AG10803 (cell line): ENCODE measurements around the gene DNTTIP2.

Source experiments
- DNase-seq: peaks from one replicate; pipeline ENCODE4 v3.0.0; 2010; ENCODE audit warnings: low read depth
- H3K4me3 ChIP-seq: 2 replicates; pipeline ENCODE4 v1.5.1; 2011; ENCODE audit warnings: mild to moderate bottlenecking, low read length, control low read depth
- TF ChIP-seq, protein P1 (sequence below): conservative IDR thresholded peaks from 2 replicates; pipeline ENCODE4 v1.5.1; 2011; ENCODE audit warnings: mild to moderate bottlenecking, low read length, control low read depth, inconsistent platforms

DNTTIP2 gene

DNA sequence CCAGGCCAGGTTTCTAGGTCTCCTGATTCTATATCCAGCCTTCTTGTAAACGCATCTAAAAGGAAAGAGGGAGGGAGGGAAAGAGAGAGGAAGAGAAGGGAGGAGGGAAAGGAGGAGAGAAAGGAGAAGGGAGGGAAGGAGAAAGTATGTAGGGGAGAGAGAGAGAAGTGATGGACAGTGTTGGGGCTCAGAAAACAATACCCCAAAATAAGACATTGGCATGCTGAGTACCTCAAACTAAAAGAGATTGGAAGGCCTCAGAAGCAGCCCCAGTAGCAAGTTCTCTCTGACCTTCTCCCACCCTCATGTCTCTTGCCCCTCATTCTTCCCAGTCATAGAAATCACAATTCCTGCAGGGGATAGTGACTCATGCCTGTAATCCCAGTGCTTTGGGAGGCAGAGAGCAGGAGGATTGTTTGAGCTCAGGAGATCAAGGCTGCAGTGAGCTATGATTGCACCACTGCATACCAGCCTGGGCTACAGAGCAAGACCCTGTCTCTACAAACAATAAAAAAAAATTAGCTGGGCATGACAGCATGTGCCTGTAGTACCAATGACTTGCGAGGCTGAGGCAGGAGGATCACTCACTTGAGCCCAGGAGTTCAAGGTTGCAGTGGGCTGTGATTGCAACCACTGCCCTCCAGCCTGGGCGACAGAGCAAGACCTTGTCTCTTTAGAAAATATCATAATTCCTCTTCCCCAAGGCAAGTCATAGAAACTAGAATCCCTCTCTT is 51.2 kb downstream of the DNTTIP2 start:
- H3K4me3 ChIP-seq = no peak overlapping the region
- peak; percentile 46 for DNase-seq
- TF ChIP-seq, protein P1, sequence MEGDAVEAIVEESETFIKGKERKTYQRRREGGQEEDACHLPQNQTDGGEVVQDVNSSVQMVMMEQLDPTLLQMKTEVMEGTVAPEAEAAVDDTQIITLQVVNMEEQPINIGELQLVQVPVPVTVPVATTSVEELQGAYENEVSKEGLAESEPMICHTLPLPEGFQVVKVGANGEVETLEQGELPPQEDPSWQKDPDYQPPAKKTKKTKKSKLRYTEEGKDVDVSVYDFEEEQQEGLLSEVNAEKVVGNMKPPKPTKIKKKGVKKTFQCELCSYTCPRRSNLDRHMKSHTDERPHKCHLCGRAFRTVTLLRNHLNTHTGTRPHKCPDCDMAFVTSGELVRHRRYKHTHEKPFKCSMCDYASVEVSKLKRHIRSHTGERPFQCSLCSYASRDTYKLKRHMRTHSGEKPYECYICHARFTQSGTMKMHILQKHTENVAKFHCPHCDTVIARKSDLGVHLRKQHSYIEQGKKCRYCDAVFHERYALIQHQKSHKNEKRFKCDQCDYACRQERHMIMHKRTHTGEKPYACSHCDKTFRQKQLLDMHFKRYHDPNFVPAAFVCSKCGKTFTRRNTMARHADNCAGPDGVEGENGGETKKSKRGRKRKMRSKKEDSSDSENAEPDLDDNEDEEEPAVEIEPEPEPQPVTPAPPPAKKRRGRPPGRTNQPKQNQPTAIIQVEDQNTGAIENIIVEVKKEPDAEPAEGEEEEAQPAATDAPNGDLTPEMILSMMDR = no peak

DNA sequence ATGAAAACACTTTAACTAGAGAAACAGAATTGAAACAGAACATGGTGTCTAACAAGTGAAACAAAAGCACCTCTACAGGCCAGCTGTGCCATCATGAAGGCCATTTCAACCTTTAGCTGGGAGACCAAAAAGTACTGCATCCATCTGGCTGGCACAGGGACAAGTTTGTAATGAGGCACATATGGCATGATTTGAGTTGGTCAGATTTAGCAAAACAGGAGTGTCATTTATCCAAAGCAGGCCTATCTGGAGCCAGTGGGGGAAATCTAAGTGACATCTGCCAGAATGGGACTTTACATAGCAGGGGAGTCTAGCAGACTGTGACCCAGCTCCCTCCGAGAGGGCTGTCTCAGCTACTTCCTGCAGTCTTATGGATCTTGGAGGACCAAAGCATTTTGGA is 51.9 kb downstream of the DNTTIP2 start:
- no peak overlapping the region for H3K4me3 ChIP-seq
- TF ChIP-seq, protein P1 = no peak
- DNase-seq = peak; percentile 65

DNA sequence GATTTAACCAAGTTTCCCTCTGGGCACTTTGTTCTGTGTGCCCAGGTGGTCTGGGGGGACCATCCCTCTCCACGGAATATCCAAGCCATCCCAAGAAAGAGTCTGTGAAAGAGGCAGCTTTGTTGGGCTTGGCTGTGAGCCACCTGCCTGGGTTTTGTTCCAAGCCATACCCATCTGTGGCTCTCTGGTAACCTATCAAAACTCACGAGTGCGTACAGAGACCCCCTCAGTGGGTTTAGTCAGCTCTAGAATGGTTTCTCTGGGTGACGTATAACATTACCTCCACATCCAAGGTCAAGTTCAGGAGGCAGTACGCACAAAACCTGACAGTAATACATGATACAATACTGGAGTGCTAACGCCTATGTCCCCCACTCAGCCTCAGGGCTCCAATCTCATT is 54.2 kb downstream of the DNTTIP2 start:
- H3K4me3 ChIP-seq = no peak overlapping the region
- DNase-seq = no peak
- TF ChIP-seq, protein P1 = no peak

DNA sequence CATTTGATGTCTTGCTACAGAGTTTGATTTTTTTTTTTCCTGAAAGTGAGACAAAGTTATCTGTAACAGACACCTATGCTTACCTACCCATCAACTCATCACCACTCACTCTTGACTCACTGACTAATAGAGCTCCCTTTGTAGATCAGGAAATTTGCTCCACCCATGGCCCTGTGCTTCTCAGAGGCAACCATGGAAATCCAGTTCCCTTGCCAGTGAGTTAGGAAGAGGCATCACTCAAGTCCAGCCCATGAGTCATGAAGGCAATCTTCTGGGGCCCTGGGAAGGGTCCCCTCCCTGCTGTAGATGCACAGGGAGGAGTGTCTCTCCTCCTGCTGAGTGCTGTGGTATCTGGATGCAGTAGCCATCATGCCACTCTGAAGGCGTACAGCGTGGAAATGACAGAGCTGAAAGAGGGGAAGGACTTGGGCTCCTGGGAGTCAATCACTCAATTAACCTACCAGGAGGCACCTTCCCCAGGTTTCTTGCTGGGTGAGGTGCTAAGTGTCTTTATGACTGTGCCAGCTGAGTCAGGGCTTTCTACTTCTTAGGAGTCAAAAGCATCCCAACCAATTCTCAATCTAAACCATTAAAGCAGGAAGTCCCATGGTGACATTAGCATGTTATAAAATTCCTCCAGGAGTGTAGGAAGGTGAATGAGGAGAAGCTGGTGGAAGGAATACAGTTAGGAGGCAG is 56.1 kb downstream of the DNTTIP2 start:
- DNase-seq = no peak
- H3K4me3 ChIP-seq = no peak overlapping the region
- TF ChIP-seq, protein P1 = no peak

DNA sequence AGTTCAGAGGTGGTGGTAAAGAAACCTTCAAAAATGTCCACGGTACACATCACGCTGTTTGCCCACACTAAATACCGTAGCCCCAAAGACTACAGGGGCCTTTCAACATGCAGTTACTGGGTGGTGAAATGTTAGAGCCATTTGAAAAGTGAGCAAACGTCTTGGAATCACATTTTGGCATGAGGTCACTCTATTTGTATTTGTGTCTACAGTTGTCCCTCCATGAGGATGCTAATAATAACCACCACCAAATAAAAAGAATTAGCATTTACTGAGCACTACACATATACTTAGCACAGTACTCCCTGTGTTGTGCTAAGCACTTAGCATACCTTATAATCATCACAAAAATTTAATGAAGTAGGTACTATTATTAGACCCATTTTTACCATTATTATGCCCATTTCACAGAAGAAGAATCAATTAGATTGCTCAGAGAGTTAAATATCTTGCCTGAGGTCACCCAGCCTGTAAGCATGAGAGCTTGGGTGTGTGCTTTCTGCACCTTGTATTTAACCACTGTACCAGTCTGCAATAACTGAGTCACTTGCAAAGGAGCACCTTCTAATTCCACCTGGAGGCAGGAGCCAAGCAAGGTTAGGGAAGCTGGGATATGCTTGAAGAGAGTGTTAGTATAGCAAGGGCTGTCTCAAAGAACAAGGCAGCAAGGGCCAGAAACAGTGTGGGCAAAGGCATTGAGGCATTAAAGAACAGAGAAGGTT is 57.4 kb downstream of the DNTTIP2 start:
- DNase-seq = peak; percentile 46
- H3K4me3 ChIP-seq = no peak overlapping the region
- TF ChIP-seq, protein P1 = no peak

DNA sequence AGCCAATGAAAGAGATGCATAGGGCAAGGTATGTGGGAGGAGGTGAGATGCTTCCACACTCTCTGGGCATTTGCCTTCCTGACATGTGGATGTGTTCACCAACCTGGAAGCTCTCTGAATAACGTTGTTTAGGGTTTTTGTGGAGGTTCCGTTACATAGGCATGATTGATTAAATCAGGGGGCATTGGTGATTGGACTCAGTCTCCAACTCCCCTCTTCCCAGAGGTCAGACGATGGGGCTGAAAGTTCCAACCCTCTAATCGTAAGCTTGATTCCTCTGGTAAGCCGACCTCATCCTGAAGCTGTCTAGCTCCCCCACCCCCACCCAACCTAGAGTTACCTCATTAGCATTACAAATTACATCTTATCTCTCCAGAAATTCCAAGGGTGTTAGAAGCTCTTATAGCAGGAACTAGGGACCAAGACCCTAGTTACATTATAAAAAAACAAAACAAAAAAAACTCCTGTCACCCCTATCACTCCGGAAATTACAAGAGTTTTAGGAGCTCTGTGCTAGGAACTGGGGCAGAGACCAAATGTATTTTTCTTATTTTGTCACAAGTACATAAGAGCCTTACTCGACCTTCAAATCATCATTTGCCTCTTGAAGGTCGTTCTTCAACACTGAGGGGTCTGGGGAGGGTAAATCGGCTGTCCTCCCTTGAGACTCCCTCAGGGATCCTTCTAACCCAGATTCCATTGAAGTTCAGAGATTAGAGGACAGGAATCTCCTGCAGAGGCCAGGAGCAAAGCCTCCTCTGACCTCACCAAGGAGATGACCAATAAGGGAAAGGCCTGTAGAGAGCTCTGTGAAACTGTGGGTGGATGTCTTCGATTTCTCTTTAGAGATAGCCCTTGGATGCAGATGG is 58.2 kb downstream of the DNTTIP2 start:
- TF ChIP-seq, protein P1 = no peak
- DNase-seq = no peak
- H3K4me3 ChIP-seq = no peak overlapping the region
